Anterior cingulate cortex (tissue), 58 donors: ENCODE results near the gene TXNDC11.

Source experiments
- DNase-seq, 58 donors: peaks; one replicate each; lab custom pipeline; 2025; lab: John Stamatoyannopoulos, UW

The TXNDC11 gene

GRCh38 chr16:11635679-11636171 is 106.9 kb downstream of the TXNDC11 start:
- no peak for DNase-seq

GRCh38 chr16:11635113-11635652 is 107.5 kb downstream of the TXNDC11 start:
- no peak for DNase-seq

GRCh38 chr16:11634312-11634711 is 108.3 kb downstream of the TXNDC11 start:
- DNase-seq: no peak

GRCh38 chr16:11633113-11633512 is 109.5 kb downstream of the TXNDC11 start:
- no peak for DNase-seq

- DNase-seq: peak in 23 of 58 donors; percentile 7 to 52 (median 21)
Observed at GRCh38 chr16:11632455-11632939, 110.2 kb downstream of the TXNDC11 start.

- DNase-seq: no peak
Observed at GRCh38 chr16:11631214-11631613, 111.4 kb downstream of the TXNDC11 start.

- no peak for DNase-seq
Observed at GRCh38 chr16:11630768-11631056, 111.9 kb downstream of the TXNDC11 start.

- DNase-seq: no peak
Observed at GRCh38 chr16:11630046-11630767, 112.5 kb downstream of the TXNDC11 start.
